HG02763 (cell line): ENCODE measurements around the gene AGAP1.

Experiments
- ATAC-seq: cut with Tn5 transposase; IDR thresholded peaks from one replicate; pipeline ENCODE4 v1.9.1; 2021; ENCODE audit warnings: mild to moderate bottlenecking, moderate library complexity; ENCODE audit not compliant: unreplicated experiment

Gene AGAP1

DNA sequence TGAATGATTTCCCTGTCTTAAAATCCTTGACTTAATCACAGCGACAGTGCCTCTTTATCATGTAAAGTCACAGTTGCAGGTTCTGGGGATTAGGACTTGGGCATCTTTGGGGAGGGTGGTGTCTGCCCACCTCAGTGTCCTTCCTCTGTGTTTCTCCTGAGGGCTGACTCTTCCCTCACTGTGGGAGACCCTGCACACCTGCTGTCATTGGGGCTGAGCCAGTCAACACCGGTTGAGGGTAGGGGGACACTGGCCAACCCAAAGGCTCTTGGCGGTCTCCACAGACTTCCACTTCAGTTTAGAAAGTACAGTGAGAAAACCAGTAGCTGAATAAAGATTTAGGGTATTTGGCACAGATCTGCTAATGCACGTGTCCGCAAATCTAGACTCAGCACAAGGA lies 36.9 kb downstream of the AGAP1 start:
- ATAC-seq, result no peak

DNA sequence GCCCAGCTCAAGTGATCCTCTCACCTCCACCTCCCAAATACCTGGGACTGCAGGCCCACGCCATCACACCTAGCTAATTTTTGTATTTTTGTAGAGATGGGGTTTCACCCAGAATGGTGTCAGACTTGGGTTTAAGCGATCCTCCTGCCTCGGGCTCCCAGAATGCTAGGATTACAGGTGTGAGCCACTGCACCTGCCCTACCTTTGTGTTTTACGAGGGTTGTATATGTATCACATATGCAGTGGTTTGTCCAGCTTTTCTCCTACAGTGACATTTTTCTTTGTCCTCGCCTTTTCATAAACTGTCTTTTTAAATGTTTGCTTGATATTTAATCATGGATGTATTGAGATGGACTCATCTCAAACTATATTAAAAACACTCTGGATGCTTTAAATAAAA lies 38.5 kb downstream of the AGAP1 start:
- no peak for ATAC-seq

- ATAC-seq, result no peak
Observed at GRCh38 chr2:235533198-235533597, 39.4 kb downstream of the AGAP1 start.

DNA sequence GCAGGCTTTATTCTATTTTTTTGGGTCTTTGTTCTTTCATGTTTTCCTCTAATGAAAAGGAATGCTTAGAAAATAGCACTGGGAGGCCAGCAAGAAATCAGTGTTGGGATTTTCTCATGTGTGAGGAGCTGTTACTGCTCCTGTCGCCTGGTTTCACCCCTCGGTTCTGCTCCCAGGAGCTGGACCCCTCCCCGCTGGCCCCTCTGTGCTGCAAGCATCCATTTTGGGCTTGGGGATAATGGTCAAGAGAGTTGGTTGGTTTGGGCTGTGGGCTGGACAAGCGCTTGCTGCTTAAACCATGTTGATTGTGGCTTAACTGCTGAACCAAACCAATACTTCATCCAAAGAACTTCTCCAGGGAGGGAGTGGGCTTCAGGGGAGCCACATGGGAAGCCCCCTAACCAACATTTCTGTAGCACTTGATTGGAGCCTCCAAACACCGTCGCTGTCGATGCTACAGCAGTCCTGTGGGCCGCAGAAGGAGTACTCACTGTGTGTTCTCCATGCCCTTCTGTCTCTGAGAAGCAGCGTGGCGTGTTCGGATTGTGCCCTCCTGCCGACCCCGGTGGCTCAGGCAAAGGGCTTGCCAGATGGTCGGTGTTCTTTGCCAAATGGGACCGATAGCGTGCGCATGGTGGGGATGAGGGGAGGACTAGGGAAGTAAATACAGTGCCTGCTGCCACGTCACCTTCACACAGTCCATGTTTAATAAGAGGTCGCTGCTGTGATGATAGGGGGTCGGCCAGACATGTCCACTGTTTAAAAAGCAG lies 40.0 kb downstream of the AGAP1 start:
- ATAC-seq, result no peak

DNA sequence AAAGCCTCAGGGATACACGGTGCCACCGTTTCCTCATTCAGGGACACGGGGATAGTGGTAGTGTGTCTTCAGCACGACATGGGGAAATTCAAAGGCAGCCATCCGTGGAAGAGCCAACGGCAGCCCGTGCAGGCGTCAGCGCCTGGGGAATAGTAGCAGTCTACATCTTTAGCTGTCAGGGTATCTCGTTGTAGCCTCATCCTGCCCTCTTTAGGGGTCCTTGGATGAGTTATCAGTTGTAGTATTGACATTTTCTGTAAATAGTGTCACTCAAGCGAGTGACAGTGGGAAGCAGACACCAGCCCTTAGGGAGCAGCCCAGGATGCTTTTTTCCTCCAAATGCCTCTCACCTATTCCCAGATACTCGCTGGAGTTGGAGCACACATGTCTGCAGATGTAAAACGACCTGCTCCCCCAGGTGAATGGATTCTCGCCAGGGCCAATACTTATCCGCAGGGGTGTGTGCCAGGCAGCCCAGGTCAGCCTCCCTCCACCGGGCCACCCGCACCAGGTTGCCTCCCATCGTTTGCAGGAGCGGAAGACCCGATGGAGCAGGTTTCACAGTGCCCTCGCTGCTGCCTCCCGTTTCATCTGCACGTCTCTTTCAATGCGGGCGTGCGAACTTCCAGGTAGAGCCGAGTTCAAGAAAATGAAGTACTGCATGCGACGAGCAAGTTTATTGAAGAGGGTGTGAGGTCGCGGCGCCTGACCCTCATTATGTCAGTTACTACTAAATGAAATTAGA lies 41.0 kb downstream of the AGAP1 start:
- ATAC-seq, result no peak

- ATAC-seq, result no peak
Observed at GRCh38 chr2:235535423-235536130, 41.7 kb downstream of the AGAP1 start.

GRCh38 chr2:235536711-235537110 lies 42.9 kb downstream of the AGAP1 start:
- no peak for ATAC-seq

DNA sequence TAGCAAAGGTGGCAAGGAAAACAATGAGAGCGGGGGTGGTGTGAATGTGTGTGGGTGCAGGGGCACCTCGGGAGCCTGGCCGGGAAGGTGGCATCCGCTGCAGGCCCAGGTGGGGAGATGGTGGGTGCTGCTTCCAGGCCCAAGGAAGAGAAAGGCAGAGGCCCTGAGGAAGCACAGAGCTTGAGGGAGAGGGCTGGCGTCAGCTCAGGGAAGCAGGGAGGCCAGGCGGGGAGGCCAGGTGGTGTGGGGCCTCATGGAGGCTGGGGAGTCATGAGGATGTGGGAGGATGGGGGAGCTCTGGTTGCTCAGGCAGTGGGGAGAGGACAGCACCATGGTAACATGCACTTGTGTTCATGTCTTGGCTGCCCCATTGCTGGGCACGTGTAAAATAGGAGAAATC lies 43.3 kb downstream of the AGAP1 start:
- ATAC-seq, result no peak

DNA sequence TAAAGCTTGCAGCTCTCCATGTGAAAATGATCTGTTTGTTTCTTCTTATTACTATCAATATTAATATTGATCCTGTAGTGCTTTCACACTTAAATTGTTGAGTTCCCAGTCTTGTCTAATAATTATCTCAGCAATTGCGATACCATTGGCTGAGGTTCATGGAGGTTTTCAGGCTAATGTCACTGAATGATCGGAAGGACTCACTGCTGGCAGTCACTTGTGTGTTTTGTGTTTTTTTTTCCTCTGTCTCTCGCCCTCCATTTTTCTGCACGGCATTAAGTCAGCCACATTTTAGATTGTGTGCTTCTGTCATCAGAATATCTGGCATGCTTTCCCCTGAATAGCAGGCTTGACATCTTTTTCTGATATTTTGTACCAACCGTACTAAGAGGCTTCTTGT lies 43.7 kb downstream of the AGAP1 start:
- no peak for ATAC-seq

- ATAC-seq, result no peak
Observed at GRCh38 chr2:235538144-235538639, 44.3 kb downstream of the AGAP1 start.

GRCh38 chr2:235538981-235539380 lies 45.1 kb downstream of the AGAP1 start:
- ATAC-seq, result no peak

DNA sequence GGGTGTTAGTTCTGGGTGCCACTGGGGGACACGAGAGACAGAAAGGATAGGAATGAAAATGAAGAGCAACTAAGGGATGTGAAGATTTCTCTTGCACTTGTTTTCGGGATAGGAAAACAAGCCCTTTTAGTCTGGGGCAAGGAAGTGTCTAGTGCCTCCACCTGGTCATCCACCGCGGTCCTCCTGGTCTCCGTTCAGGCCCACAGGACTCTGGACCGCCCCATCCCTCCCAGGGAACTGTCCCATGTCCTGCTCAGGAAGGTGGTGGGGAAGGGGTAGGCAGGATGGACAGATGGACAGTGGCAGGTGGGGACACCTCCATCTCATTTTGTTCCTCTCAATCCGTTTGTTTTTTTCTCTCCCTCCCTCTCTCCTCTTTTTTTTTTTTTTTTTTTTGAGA lies 45.9 kb downstream of the AGAP1 start:
- no peak for ATAC-seq

DNA sequence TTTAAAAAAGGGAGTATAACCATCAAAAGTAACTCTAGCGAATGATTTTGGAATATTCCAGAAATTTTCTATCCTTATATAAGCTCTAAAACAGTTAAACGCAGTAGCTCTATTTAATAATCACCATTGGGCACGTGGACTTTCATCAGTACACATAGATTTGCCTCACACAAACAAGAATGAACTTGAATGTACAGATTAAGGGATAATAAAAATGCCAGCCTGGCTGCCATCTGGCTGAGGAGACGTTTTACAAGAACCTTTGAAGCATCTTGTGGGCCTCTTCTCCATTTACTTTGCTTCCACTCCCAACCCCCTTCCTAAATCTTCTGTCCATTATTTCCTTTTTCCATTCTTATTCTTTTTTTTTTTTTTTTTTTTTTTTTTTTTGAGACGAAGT lies 47.2 kb downstream of the AGAP1 start:
- no peak for ATAC-seq

DNA sequence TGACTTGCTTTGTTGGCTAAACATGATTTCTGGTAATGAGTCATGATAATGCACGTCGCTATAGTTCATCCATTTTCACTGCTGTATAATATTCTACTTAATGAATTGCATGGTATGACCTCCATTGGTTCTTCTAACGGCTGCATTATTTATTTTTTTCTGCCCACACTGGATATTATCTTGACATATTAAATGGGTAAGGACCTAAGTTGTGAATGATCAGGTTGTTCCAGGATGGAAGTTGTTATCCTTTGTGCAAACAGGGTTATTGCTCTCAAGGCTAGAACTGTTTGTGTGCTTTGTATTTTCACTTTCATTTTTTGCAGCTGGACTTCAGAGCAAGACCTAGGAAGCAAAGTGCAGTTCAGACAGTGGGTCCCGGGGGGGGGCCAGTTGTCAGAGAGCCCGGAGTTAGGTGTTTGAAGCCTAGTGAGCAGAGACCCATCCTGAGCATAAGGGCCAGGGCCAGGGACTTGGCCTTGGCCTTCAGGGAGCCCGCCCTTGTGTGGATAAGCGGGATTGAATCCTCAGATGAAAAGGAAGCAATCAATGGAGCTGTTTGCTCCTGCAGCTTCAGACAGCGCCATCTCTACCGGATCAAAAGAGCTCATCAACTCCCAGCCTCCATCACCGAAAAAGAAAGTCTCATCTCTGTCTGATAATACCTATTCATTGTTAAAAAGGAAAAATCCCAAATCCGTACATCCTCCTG lies 48.2 kb downstream of the AGAP1 start:
- ATAC-seq, result no peak

DNA sequence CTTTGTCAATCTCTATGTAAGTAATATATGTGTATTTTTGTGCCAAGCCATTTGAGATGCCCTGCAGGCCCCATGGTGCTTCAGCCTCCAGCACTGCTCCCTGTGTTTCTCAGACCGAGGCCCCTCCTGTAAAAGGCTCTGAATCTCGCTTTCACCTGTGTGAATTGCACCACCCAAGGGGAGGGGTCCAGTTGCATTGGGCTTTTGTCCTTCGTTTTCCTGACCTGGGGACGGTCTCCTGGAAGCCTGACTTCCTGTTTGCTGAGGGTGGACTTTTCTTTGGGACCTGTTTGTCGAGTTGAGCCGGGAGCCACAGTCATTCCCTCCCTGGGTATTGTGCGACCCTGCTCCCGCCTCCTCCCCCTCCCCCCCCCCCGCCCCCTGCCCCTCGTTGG lies 48.9 kb downstream of the AGAP1 start:
- ATAC-seq, result no peak

- ATAC-seq, result no peak
Observed at GRCh38 chr2:235543128-235543750, 49.4 kb downstream of the AGAP1 start.

DNA sequence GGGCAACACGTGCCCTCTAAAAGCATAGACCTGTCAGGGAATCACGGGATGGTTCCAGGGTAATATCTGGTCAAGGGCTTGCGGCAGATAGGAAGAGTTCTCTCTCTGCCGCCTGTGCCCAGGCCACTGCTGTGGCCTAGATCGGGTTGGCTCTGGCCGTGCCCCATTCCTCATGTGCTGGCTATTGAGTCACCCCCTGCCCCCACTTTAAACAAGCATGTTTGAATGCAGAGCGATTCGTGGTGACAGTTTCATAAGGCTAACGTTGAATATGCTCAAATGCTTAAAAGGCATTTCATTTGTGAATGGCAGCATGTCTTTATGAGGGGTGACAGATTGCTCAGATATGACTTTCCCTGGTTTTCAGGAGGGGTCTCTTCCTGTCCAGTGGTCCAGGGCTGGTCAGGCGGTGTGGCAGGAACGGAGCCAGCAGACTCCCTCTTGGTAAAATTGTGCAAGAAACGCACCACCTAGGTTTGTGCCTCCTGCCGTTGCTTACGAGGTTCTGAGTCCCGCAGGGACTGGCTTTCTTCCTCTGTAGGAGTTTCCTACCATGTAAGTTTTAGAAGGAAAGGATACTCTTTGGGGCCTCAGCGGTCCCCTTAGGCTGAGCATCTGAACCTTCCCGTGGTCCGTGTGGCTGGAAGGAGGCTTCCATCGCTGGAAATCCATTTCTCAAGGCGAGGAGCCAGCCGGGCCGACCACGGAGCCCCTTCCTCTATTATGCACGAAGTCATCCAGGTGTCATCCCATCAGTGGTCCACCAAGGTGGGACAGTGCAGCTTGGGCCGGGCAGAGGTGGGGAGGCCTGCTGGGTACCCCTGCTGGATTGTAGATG lies 50.2 kb downstream of the AGAP1 start:
- no peak for ATAC-seq

GRCh38 chr2:235544689-235544969 lies 50.8 kb downstream of the AGAP1 start:
- ATAC-seq, result no peak

GRCh38 chr2:235545339-235546150 lies 51.7 kb downstream of the AGAP1 start:
- no peak for ATAC-seq
